Peyer's patch (tissue), 4 donors: ENCODE results near the gene ASB2.

Source experiments
- CTCF ChIP-seq, 6 experiments: fragments of 450-650 bp in 4 of 6; fragments of 200-600 bp in 2 of 6; sonication (generic) in 1 of 6; IDR thresholded peaks; one replicate each; pipeline ENCODE4 v1.5.1; 2017 to 2019; ENCODE audit warnings: antibody characterized with exemption in 6 of 6, mild to moderate bottlenecking in 3 of 6, moderate library complexity in 1 of 6
- POLR2A ChIP-seq, 2 donors: fragments of 450-650 bp; IDR thresholded peaks; one replicate each; pipeline ENCODE4 v1.5.1; 2017; ENCODE audit warnings: antibody characterized with exemption in 2 of 2, mild to moderate bottlenecking in 2 of 2, moderate library complexity in 2 of 2

GRCh38 chr14:93897476-93897845 lies 78.9 kb downstream of the ASB2 start:
- TF ChIP-seq POLR2A (IDR thresholded peaks at IDR 0.05), result no peak
- no peak for TF ChIP-seq CTCF (IDR thresholded peaks at IDR 0.05)
